IMR-90 (cell line): ENCODE measurements around the gene AJAP1. TPM values are rescaled to one million over a fixed set of nuclear protein-coding genes. Genes with fewer than 3 reads are reported as not detected.
A peak's percentile ranks its signal among the peaks of the same experiment; 100 is the strongest.

Experiments
- ATAC-seq: fragments of 200-7000 bp; cut with Tn5 transposase; 2 replicates; pipeline ENCODE4 v1.9.1; 2020; ENCODE audit warnings: low read depth, mild to moderate bottlenecking, moderate library complexity
- BruUV-seq: library from RNA; stranded (reverse); fragments of 400-500 nt; replicated peaks from 2 replicates; lab custom pipeline; 2021; lab: Mats Ljungman, UMichigan
- CTCF ChIA-PET: fragments of 300-600 bp; formaldehyde crosslinking; extraction: SDS; loops from one replicate; lab custom pipeline; 2021; ENCODE audit warnings: antibody characterized with exemption; lab: Yijun Ruan, JAX
- POLR2A ChIA-PET: fragments of 300-600 bp; sonication (Branson Sonifier 250); formaldehyde crosslinking; loops from one replicate; lab custom pipeline; 2022; ENCODE audit warnings: antibody characterized with exemption; ENCODE audit not compliant: unreplicated experiment; lab: Charles Lee
- DNase-seq: peaks from one replicate; pipeline ENCODE4 v3.0.0; 2013
- H2AFZ ChIP-seq: replicated peaks from 2 replicates; pipeline ENCODE3; 2013; ENCODE audit warnings: low read length, mild to moderate bottlenecking; ENCODE audit not compliant: poor library complexity
- H2AK5ac ChIP-seq: 2 replicates; pipeline ENCODE4 v1.6.1; 2013; ENCODE audit warnings: low read depth, low read length, inconsistent platforms
- H2AK9ac ChIP-seq: replicated peaks from 2 replicates; pipeline ENCODE3; 2013; ENCODE audit warnings: mild to moderate bottlenecking, low read depth, low read length, moderate library complexity; ENCODE audit not compliant: poor library complexity
- H2BK120ac ChIP-seq: 2 replicates; pipeline ENCODE4 v1.6.1; 2013; ENCODE audit warnings: low read depth, low read length, inconsistent platforms
- H2BK15ac ChIP-seq: 3 replicates; pipeline ENCODE4 v1.6.1; 2013; ENCODE audit warnings: low read depth, low read length, inconsistent platforms
- H2BK20ac ChIP-seq: 2 replicates; pipeline ENCODE4 v1.6.1; 2013; ENCODE audit warnings: low read depth, mild to moderate bottlenecking, inconsistent platforms, low read length, moderate library complexity
- H2BK5ac ChIP-seq: 2 replicates; pipeline ENCODE4 v1.6.1; 2013; ENCODE audit warnings: mild to moderate bottlenecking, low read depth, low read length, inconsistent platforms; ENCODE audit not compliant: poor library complexity, severe bottlenecking
- H3K14ac ChIP-seq: replicated peaks from 2 replicates; pipeline ENCODE4 v1.6.1; 2013; ENCODE audit warnings: low read depth, low read length, inconsistent platforms
- H3K18ac ChIP-seq: 2 replicates; pipeline ENCODE4 v1.6.1; 2013; ENCODE audit warnings: low read depth, low read length, control low read depth
- H3K23ac ChIP-seq: 2 replicates; pipeline ENCODE4 v1.6.1; 2013; ENCODE audit warnings: low read depth, low read length, inconsistent platforms
- H3K27ac ChIP-seq: 2 replicates; pipeline ENCODE4 v1.5.1; 2013; ENCODE audit warnings: mild to moderate bottlenecking, control low read depth, low read length; ENCODE audit not compliant: insufficient read depth
- H3K27me3 ChIP-seq: 2 replicates; pipeline ENCODE4 v1.6.1; 2013; ENCODE audit warnings: low read length; ENCODE audit not compliant: control insufficient read depth, insufficient read depth
- H3K36me3 ChIP-seq: 2 replicates; pipeline ENCODE4 v1.6.1; 2013; ENCODE audit warnings: low read length, mixed read lengths; ENCODE audit not compliant: control insufficient read depth, insufficient read depth
- H3K4ac ChIP-seq: 2 replicates; pipeline ENCODE4 v1.6.1; 2013; ENCODE audit warnings: low read depth, low read length, inconsistent platforms
- H3K4me1 ChIP-seq: 2 replicates; pipeline ENCODE4 v1.6.1; 2013; ENCODE audit warnings: low read length, mixed read lengths; ENCODE audit not compliant: control insufficient read depth, insufficient read depth
- H3K4me2 ChIP-seq: 2 replicates; pipeline ENCODE4 v1.6.1; 2013; ENCODE audit warnings: low read depth, mild to moderate bottlenecking, control low read depth, low read length, moderate library complexity
- H3K4me3 ChIP-seq: 2 replicates; pipeline ENCODE4 v1.5.1; 2013; ENCODE audit warnings: low read depth, mild to moderate bottlenecking, control low read depth, low read length, moderate library complexity; ENCODE audit not compliant: insufficient read depth
- H3K56ac ChIP-seq: 2 replicates; pipeline ENCODE4 v1.6.1; 2013; ENCODE audit warnings: low read length, inconsistent platforms; ENCODE audit not compliant: insufficient read depth; ENCODE audit errors: extremely low read depth
- H3K79me1 ChIP-seq, 2 experiments: 2 replicates each; pipeline ENCODE4 v1.6.1; 2013; ENCODE audit warnings: low read length in 2 of 2, inconsistent platforms in 1 of 2, low read depth in 1 of 2
- H3K9ac ChIP-seq: 2 replicates; pipeline ENCODE4 v1.6.1; 2013; ENCODE audit warnings: low read depth, low read length, control low read depth
- H3K9me1 ChIP-seq: 2 replicates; pipeline ENCODE4 v1.6.1; 2013; ENCODE audit warnings: low read length, inconsistent platforms; ENCODE audit not compliant: insufficient read depth
- H3K9me3 ChIP-seq: 2 replicates; pipeline ENCODE4 v1.6.1; 2013; ENCODE audit warnings: low read length; ENCODE audit not compliant: control insufficient read depth, insufficient read depth
- H4K20me1 ChIP-seq: 2 replicates; pipeline ENCODE4 v1.6.1; 2013; ENCODE audit warnings: low read length, inconsistent platforms; ENCODE audit not compliant: insufficient read depth
- H4K5ac ChIP-seq: 2 replicates; pipeline ENCODE4 v1.6.1; 2013; ENCODE audit warnings: mild to moderate bottlenecking, low read depth, low read length, control low read depth
- H4K8ac ChIP-seq, 2 experiments: 2 replicates each; pipeline ENCODE4 v1.6.1; 2013; ENCODE audit warnings: low read depth in 2 of 2, low read length in 2 of 2, control low read depth in 1 of 2, inconsistent platforms in 1 of 2
- H4K91ac ChIP-seq: 2 replicates; pipeline ENCODE4 v1.6.1; 2013; ENCODE audit warnings: low read depth, low read length, inconsistent platforms; ENCODE audit not compliant: insufficient read depth
- BHLHE40 ChIP-seq: fragments of 150-350 bp; IDR thresholded peaks from 2 replicates; pipeline ENCODE4 v1.6.1; 2016; ENCODE audit warnings: mild to moderate bottlenecking, low read depth, low read length
- CEBPB ChIP-seq: IDR thresholded peaks from 2 replicates; pipeline ENCODE4 v1.6.1; 2012; ENCODE audit warnings: low read depth, low read length, improper control_type of control experiment
- CHD1 ChIP-seq: IDR thresholded peaks from 2 replicates; pipeline ENCODE4 v1.6.1; 2012; ENCODE audit warnings: low read depth, low read length, improper control_type of control experiment
- ELK1 ChIP-seq: fragments of 150-350 bp; IDR thresholded peaks from 2 replicates; pipeline ENCODE4 v1.6.1; 2016; ENCODE audit warnings: low read depth, mild to moderate bottlenecking, low read length, moderate library complexity, borderline replicate concordance
- MAFK ChIP-seq: IDR thresholded peaks from 2 replicates; pipeline ENCODE4 v1.6.1; 2012; ENCODE audit warnings: low read depth, low read length, improper control_type of control experiment
- MAZ ChIP-seq: IDR thresholded peaks from 2 replicates; pipeline ENCODE4 v1.6.1; 2012; ENCODE audit warnings: low read depth, mild to moderate bottlenecking, low read length, improper control_type of control experiment, moderate library complexity, borderline replicate concordance
- MXI1 ChIP-seq: IDR thresholded peaks from 2 replicates; pipeline ENCODE4 v1.6.1; 2012; ENCODE audit warnings: low read depth, mild to moderate bottlenecking, low read length, moderate library complexity, borderline replicate concordance
- POLR2A ChIP-seq: IDR thresholded peaks from 2 replicates; pipeline ENCODE4 v1.6.1; 2012; ENCODE audit warnings: mild to moderate bottlenecking, low read depth, low read length
- RAD21 ChIP-seq: IDR thresholded peaks from 2 replicates; pipeline ENCODE4 v1.6.1; 2012; ENCODE audit warnings: low read length, improper control_type of control experiment
- RCOR1 ChIP-seq: IDR thresholded peaks from 2 replicates; pipeline ENCODE4 v1.6.1; 2012; ENCODE audit warnings: mild to moderate bottlenecking, low read length, improper control_type of control experiment; ENCODE audit not compliant: insufficient replicate concordance
- RFX5 ChIP-seq: IDR thresholded peaks from 2 replicates; pipeline ENCODE4 v1.8.0; 2012; ENCODE audit warnings: low read depth, mild to moderate bottlenecking, low read length, moderate library complexity
- SMC3 ChIP-seq: fragments of 150-350 bp; IDR thresholded peaks from 2 replicates; pipeline ENCODE4 v1.6.1; 2016; ENCODE audit warnings: low read depth, mild to moderate bottlenecking, antibody characterized with exemption, low read length, moderate library complexity
- WGBS, 2 experiments: methylation state at CpG; one replicate each; pipeline versions ENCODE4 v1.1.5 to v1.1.7; 2013; ENCODE audit warnings: missing lambda C conversion rate in 2 of 2; ENCODE audit not compliant: insufficient read length in 1 of 2; ENCODE audit errors: extremely low coverage in 2 of 2; 5-methylcytosine and 5-hydroxymethylcytosine counted together
- dilution Hi-C: fragments of 300-500 bp; cut with HindIII; formaldehyde crosslinking; loops from one replicate; pipeline ENCODE4 v1.14.3; 2018; ENCODE audit warnings: low sequenced_read_pairs; ENCODE audit not compliant: unreplicated experiment
- in situ Hi-C: fragments of 300-500 bp; cut with MboI; formaldehyde crosslinking; loops from 3 replicates; pipeline ENCODE4 v1.14.3; 2019; ENCODE audit warnings: low sequenced_read_pairs, inconsistent platforms, mixed read lengths
- intact Hi-C: fragments of 100-400 bp; cut with micrococcal nuclease; formaldehyde crosslinking; loops from 2 replicates; pipeline ENCODE4 v1.10.0; 2022
- polyA plus RNA-seq, 3 experiments: library from polyadenylated mRNA; depleted of rRNA; stranded (reverse); fragments of >200 nt; gene quantifications; 2 replicates each; pipeline ENCODE4 v1.2.3, GENCODE V29; 2012; ENCODE audit warnings: low replicate concordance in 1 of 3
- total RNA-seq: library from RNA; depleted of rRNA; stranded (reverse); fragments of >200 nt; gene quantifications from 2 replicates; pipeline ENCODE4 v1.2.3, GENCODE V29; 2012

Gene AJAP1
- total and polyA plus RNA-seq, 2 of the 4 experiments (the other 2 are of a cell fraction): under 0.01 to 0.02 TPM

DNA sequence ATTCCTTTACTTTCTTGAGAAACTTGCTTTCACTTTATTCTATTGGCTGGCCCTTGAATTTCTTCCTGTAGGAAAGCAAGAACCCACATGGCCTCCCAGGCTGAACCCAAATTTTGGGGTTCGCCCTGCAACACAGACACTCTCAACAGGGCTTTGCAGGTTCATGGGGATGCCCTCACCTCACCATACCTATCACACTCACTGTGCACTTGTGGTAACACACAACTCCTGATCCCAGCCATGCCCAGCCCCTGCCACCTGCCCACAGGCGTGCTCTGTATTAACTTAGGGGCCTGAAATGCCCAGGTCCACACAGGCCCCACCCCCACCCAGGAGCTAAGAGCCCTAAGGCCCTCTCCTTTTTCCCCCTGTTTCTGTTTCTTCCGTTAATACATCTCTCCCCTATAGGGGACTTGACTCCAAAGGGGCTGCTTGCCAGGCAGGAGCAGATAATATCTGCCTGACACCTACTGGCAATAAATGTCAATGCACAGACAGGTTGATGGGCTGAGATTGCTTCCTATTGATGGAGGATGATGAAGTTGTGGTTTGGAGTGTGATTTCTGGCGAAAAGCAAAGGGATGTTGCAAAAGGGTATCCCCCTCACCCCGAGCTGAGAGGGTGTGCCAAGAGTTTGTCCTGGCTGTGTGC lies 171.5 kb downstream of the AJAP1 start:
- Histone ChIP-seq H3K4ac (no peak overlapping the region), H3K9me1 (no peaks in the 10 kb centered on the region), H2AK5ac (no peak overlapping the region), H3K23ac (no peak overlapping the region), H3K4me1 (no peaks in the 10 kb centered on the region), H3K9me3 (peaks cover 37% of the 10 kb centered on the region), H3K56ac (no peak overlapping the region), H2BK15ac (no peak overlapping the region), H3K9ac (no peak overlapping the region), H3K27me3 (no peaks in the 10 kb centered on the region), H2BK120ac (no peak overlapping the region), H4K20me1 (no peaks in the 10 kb centered on the region), H3K4me2 (no peak overlapping the region), H3K79me1 (no peaks in the 10 kb centered on the region), H2AK9ac (peak overlapping the region; percentile 42), H4K91ac (no peak overlapping the region), H3K4me3 (no peak overlapping the region), H2BK20ac (no peak overlapping the region), H3K14ac (no peak overlapping the region), H3K18ac (no peak overlapping the region), H4K5ac (no peak overlapping the region), H3K27ac (no peak overlapping the region), H2AFZ (no peak overlapping the region), H4K8ac (no peak overlapping the region), H3K36me3 (no peaks in the 10 kb centered on the region), H2BK5ac (no peak overlapping the region)
- intact Hi-C loops: no loop called here
- POLR2A ChIA-PET: no interaction called here
- no peak for ATAC-seq
- in situ Hi-C loops: no loop called here
- CTCF ChIA-PET: no interaction called here
- no TSS peak for BruUV-seq
- TF ChIP-seq CHD1 (no peak), POLR2A (no peak), MAFK (no peak), RCOR1 (no peak), CEBPB (no peak), BHLHE40 (no peak), MXI1 (no peak), SMC3 (no peak), RFX5 (no peak), MAZ (no peak), ELK1 (no peak), RAD21 (no peak)
- dilution Hi-C loops: no loop called here
- no peak for DNase-seq
- 20% methylated on average over 1 of the region's 5 CpGs; no CpG with 5 or more reads in 1 of the 2 experiments for WGBS, 2 experiments
